ENCODE data around the gene EML1. TPM values are rescaled to one million over a fixed set of nuclear protein-coding genes. Genes with fewer than 3 reads are reported as not detected.

Gene EML1
- 42.9 TPM for total RNA-seq
- long read RNA-seq, full-length matches to known transcripts = 3 of 138 reads
- long read RNA-seq, partial matches to known transcripts = 8 of 138 reads
- long read RNA-seq, other reads (novel, unspliced or antisense) = 127 of 138 reads

GRCh38 chr14:99793213-99794150, at the start of gene EML1:
EML1 (plus strand) TSS chr14:99793413; CDS start chr14:99793477, 64 bp downstream.
- ATAC-seq (peak; percentile 90), DNase-seq (peak; percentile 92)
- intact Hi-C loops (cut with micrococcal nuclease) = no loop called here

- intact Hi-C loops (cut with micrococcal nuclease) = no loop called here
- DNase-seq (no peak), ATAC-seq (no peak)
Measured at GRCh38 chr14:99744199-99744872, 48.9 kb upstream of the EML1 start.

GRCh38 chr14:99744873-99745224, 48.4 kb upstream of the EML1 start:
- DNase-seq (no peak), ATAC-seq (no peak)
- intact Hi-C loops (cut with micrococcal nuclease) = no loop called here

GRCh38 chr14:99745307-99745951, 47.8 kb upstream of the EML1 start:
- intact Hi-C loops (cut with micrococcal nuclease) = no loop called here
- ATAC-seq (no peak), DNase-seq (no peak)

- intact Hi-C loops (cut with micrococcal nuclease) = no loop called here
- DNase-seq (no peak), ATAC-seq (no peak)
Measured at GRCh38 chr14:99747167-99747566, 46.0 kb upstream of the EML1 start.

GRCh38 chr14:99747582-99748330, 45.5 kb upstream of the EML1 start:
- ATAC-seq = no peak
- intact Hi-C loops (cut with micrococcal nuclease) = no loop called here
- DNase-seq = no peak

GRCh38 chr14:99748529-99748928, 44.7 kb upstream of the EML1 start:
- intact Hi-C loops (cut with micrococcal nuclease) = no loop called here
- DNase-seq (no peak), ATAC-seq (no peak)

- DNase-seq = no peak
- intact Hi-C loops (cut with micrococcal nuclease) = no loop called here
- no peak for ATAC-seq
Measured at GRCh38 chr14:99749142-99749541, 44.1 kb upstream of the EML1 start.

- DNase-seq = peak; percentile 60
- intact Hi-C loops (cut with micrococcal nuclease) = no loop called here
- ATAC-seq = peak; percentile 26
Measured at GRCh38 chr14:99749763-99750715, 43.2 kb upstream of the EML1 start.

GRCh38 chr14:99750746-99751450, 42.3 kb upstream of the EML1 start:
- DNase-seq (no peak), ATAC-seq (no peak)
- intact Hi-C loops (cut with micrococcal nuclease) = no loop called here

GRCh38 chr14:99751539-99752485, 41.4 kb upstream of the EML1 start:
- ATAC-seq (no peak), DNase-seq (no peak)
- intact Hi-C loops (cut with micrococcal nuclease) = no loop called here

- intact Hi-C loops (cut with micrococcal nuclease) = no loop called here
- ATAC-seq = no peak
- DNase-seq = no peak
Measured at GRCh38 chr14:99752486-99753121, 40.6 kb upstream of the EML1 start.

GRCh38 chr14:99753225-99754140, 39.7 kb upstream of the EML1 start:
- intact Hi-C loops (cut with micrococcal nuclease) = no loop called here
- DNase-seq = no peak
- no peak for ATAC-seq

- intact Hi-C loops (cut with micrococcal nuclease) = no loop called here
- no peak for DNase-seq
- no peak for ATAC-seq
Measured at GRCh38 chr14:99754141-99755067, 38.8 kb upstream of the EML1 start.

All from left ventricle myocardium superior (tissue), 1 donor.